H1 (cell line): ENCODE data around the gene CYP2W1. TPM values are rescaled to one million over a fixed set of nuclear protein-coding genes. Genes with fewer than 3 reads are reported as not detected.
A peak's percentile ranks its signal among the peaks of the same experiment; 100 is the strongest.

Source experiments
- CTCF ChIA-PET: fragments of 300-600 bp; sonication (Branson Sonifier 250); formaldehyde crosslinking; loops from one replicate; lab custom pipeline; 2021; ENCODE audit not compliant: partially characterized antibody; lab: Charles Lee
- POLR2A ChIA-PET: fragments of 300-600 bp; sonication (Branson Sonifier 250); formaldehyde crosslinking; loops from one replicate; lab custom pipeline; 2021; ENCODE audit warnings: inconsistent platforms; ENCODE audit not compliant: partially characterized antibody; lab: Charles Lee
- DNase-seq, 2 experiments: peaks; one replicate each; pipeline versions ENCODE4 v3.0.0 to v3.0.0-alpha.2; 2010 to 2022; ENCODE audit warnings: low spot score in 2 of 2, low read depth in 1 of 2, mixed read lengths in 1 of 2
- FAIRE-seq: peaks from 2 replicates; lab custom pipeline; 2011; peaks lifted over from hg19 to GRCh38; lab: Jason Lieb, UNC
- H2AFZ ChIP-seq: 2 replicates; pipeline ENCODE4 v1.8.1; 2012; ENCODE audit warnings: low read length, inconsistent platforms
- H2AK5ac ChIP-seq: 2 replicates; pipeline ENCODE4 v1.6.1; 2013; ENCODE audit warnings: low read depth, low read length
- H2BK120ac ChIP-seq: replicated peaks from 2 replicates; pipeline ENCODE3; 2013; ENCODE audit warnings: low read depth, low read length, inconsistent platforms
- H2BK12ac ChIP-seq: 2 replicates; pipeline ENCODE4 v1.6.1; 2013; ENCODE audit warnings: low read depth, low read length
- H2BK15ac ChIP-seq: 2 replicates; pipeline ENCODE4 v1.6.1; 2013; ENCODE audit warnings: low read length
- H2BK20ac ChIP-seq: 2 replicates; pipeline ENCODE4 v1.6.1; 2013; ENCODE audit warnings: low read length
- H2BK5ac ChIP-seq: 2 replicates; pipeline ENCODE4 v1.6.1; 2013; ENCODE audit warnings: low read depth, low read length
- H3K14ac ChIP-seq: 2 replicates; pipeline ENCODE4 v1.6.1; 2013; ENCODE audit warnings: inconsistent platforms; ENCODE audit not compliant: insufficient read length
- H3K18ac ChIP-seq: 2 replicates; pipeline ENCODE4 v1.6.1; 2013; ENCODE audit warnings: low read length; ENCODE audit errors: extremely low read depth
- H3K23ac ChIP-seq: 2 replicates; pipeline ENCODE4 v1.6.1; 2013; ENCODE audit warnings: inconsistent platforms; ENCODE audit not compliant: insufficient read length
- H3K23me2 ChIP-seq: 2 replicates; pipeline ENCODE4 v1.6.1; 2013; ENCODE audit warnings: low read depth, low read length
- H3K27ac ChIP-seq: 2 replicates; pipeline ENCODE4 v1.6.1; 2011; ENCODE audit warnings: low read depth, low read length, inconsistent platforms
- H3K27me3 ChIP-seq, 4 experiments: replicated peaks in 1 of 4; 1 replicate in 1 of 4; 2 replicates in 3 of 4; pipeline versions ENCODE4 v1.6.1 to v1.8.1; 2011 to 2013; ENCODE audit warnings: low read length in 3 of 4, mild to moderate bottlenecking in 3 of 4, inconsistent platforms in 2 of 4, mixed read lengths in 2 of 4, moderate library complexity in 1 of 4; ENCODE audit not compliant: control insufficient read depth in 3 of 4, insufficient read depth in 3 of 4; ENCODE audit errors: extremely low read depth in 1 of 4
- H3K36me3 ChIP-seq, 4 experiments: 2 replicates each; pipeline versions ENCODE4 v1.6.1 to v1.8.1; 2011 to 2013; ENCODE audit warnings: mild to moderate bottlenecking in 4 of 4, low read length in 3 of 4, moderate library complexity in 2 of 4, control low read depth in 1 of 4, inconsistent platforms in 1 of 4; ENCODE audit not compliant: insufficient read depth in 4 of 4, control insufficient read depth in 2 of 4
- H3K4ac ChIP-seq: replicated peaks from 2 replicates; pipeline ENCODE3; 2013; ENCODE audit warnings: low read length, low read depth, mixed read lengths, inconsistent platforms; ENCODE audit not compliant: insufficient read length
- H3K4me1 ChIP-seq, 4 experiments: replicated peaks in 1 of 4; 1 replicate in 1 of 4; 2 replicates in 3 of 4; pipeline versions ENCODE4 v1.6.1 to v1.8.1; 2011 to 2013; ENCODE audit warnings: low read length in 3 of 4, inconsistent platforms in 2 of 4, mixed read lengths in 1 of 4; ENCODE audit not compliant: insufficient read depth in 4 of 4, control insufficient read depth in 3 of 4
- H3K4me2 ChIP-seq, 2 experiments: 2 replicates each; pipeline versions ENCODE4 v1.6.1 to v1.8.1; 2011 to 2013; ENCODE audit warnings: low read depth in 2 of 2, low read length in 2 of 2, control low read depth in 1 of 2, inconsistent platforms in 1 of 2, mild to moderate bottlenecking in 1 of 2; ENCODE audit not compliant: insufficient read depth in 1 of 2
- H3K4me3 ChIP-seq, 4 experiments: fragments of 200-600, 300-600 bp in 1 of 4; sonication (generic), shearing (Covaris generic), sonication (Bioruptor Twin) in 1 of 4; 2 replicates each; pipeline versions ENCODE4 v1.5.1 to v1.8.1; 2011 to 2016; ENCODE audit warnings: low read length in 4 of 4, low read depth in 3 of 4, control low read depth in 2 of 4, inconsistent platforms in 2 of 4, mild to moderate bottlenecking in 2 of 4, mixed read lengths in 1 of 4, moderate library complexity in 1 of 4; ENCODE audit not compliant: insufficient read depth in 2 of 4; ENCODE audit errors: extremely low read depth in 1 of 4
- H3K56ac ChIP-seq: replicated peaks from 2 replicates; pipeline ENCODE3; 2013; ENCODE audit warnings: low read depth, mild to moderate bottlenecking, mixed read lengths, low read length, inconsistent platforms; ENCODE audit not compliant: insufficient read length
- H3K79me1 ChIP-seq: 2 replicates; pipeline ENCODE4 v1.6.1; 2013; ENCODE audit warnings: low read depth, low read length, control low read depth
- H3K79me2 ChIP-seq, 2 experiments: 2 replicates each; pipeline versions ENCODE4 v1.6.1 to v1.8.1; 2012 to 2013; ENCODE audit warnings: low read length in 2 of 2, mild to moderate bottlenecking in 2 of 2, inconsistent platforms in 1 of 2; ENCODE audit not compliant: insufficient read depth in 2 of 2, control insufficient read depth in 1 of 2
- H3K9ac ChIP-seq, 4 experiments: replicated peaks in 1 of 4; 1 replicate in 1 of 4; 2 replicates in 3 of 4; pipeline versions ENCODE4 v1.6.1 to v1.8.1; 2011 to 2013; ENCODE audit warnings: low read depth in 3 of 4, low read length in 3 of 4, control low read depth in 2 of 4, mild to moderate bottlenecking in 2 of 4, moderate library complexity in 2 of 4, inconsistent platforms in 1 of 4; ENCODE audit errors: extremely low read depth in 1 of 4
- H3K9me3 ChIP-seq, 2 experiments: 2 replicates each; pipeline versions ENCODE4 v1.6.1 to v1.8.1; 2012 to 2013; ENCODE audit warnings: mild to moderate bottlenecking in 2 of 2, moderate library complexity in 2 of 2, control low read depth in 1 of 2, inconsistent platforms in 1 of 2, low read depth in 1 of 2, low read length in 1 of 2, mixed read lengths in 1 of 2; ENCODE audit not compliant: insufficient read depth in 2 of 2
- H4K20me1 ChIP-seq, 2 experiments: replicated peaks in 1 of 2; 2 replicates each; pipeline versions ENCODE3 to v1.8.1; 2011 to 2013; ENCODE audit warnings: inconsistent platforms in 2 of 2, low read length in 2 of 2, mild to moderate bottlenecking in 1 of 2; ENCODE audit not compliant: insufficient read depth in 2 of 2, control insufficient read depth in 1 of 2
- H4K5ac ChIP-seq: 2 replicates; pipeline ENCODE4 v1.6.1; 2013; ENCODE audit warnings: low read length, low read depth, mixed read lengths, inconsistent platforms; ENCODE audit not compliant: insufficient read length
- H4K8ac ChIP-seq: 2 replicates; pipeline ENCODE4 v1.8.0; 2013; ENCODE audit warnings: mild to moderate bottlenecking, moderate library complexity, low read length, inconsistent platforms; ENCODE audit not compliant: insufficient read depth; ENCODE audit errors: extremely low read depth
- H4K91ac ChIP-seq: replicated peaks from 2 replicates; pipeline ENCODE3; 2013; ENCODE audit warnings: low read length, mixed read lengths, inconsistent platforms; ENCODE audit not compliant: insufficient read length
- CHD1 ChIP-seq: IDR thresholded peaks from 2 replicates; pipeline ENCODE4 v1.6.1; 2012; ENCODE audit warnings: low read depth, low read length, improper control_type of control experiment
- CTCF ChIP-seq, 3 experiments: IDR thresholded peaks; 1 replicate in 2 of 3; 2 replicates in 1 of 3; pipeline versions ENCODE4 v1.5.1 to v1.6.1; 2011; ENCODE audit warnings: low read length in 3 of 3, mild to moderate bottlenecking in 3 of 3, inconsistent platforms in 2 of 3, low read depth in 1 of 3, moderate library complexity in 1 of 3; ENCODE audit not compliant: insufficient read depth in 1 of 3; ENCODE audit errors: control extremely low read depth in 1 of 3
- E2F6 ChIP-seq: IDR thresholded peaks from 2 replicates; pipeline ENCODE4 v1.6.1; 2012; ENCODE audit warnings: inconsistent platforms
- HDAC6 ChIP-seq: IDR thresholded peaks from one replicate; pipeline ENCODE4 v1.7.1; 2012; ENCODE audit warnings: low read depth, mild to moderate bottlenecking, inconsistent platforms, low read length, moderate library complexity
- JUN ChIP-seq: IDR thresholded peaks from 2 replicates; pipeline ENCODE4 v1.6.1; 2011; ENCODE audit warnings: low read depth, mild to moderate bottlenecking, improper control_type of control experiment, low read length
- SIRT6 ChIP-seq: IDR thresholded peaks from one replicate; pipeline ENCODE4 v1.7.1; 2012; ENCODE audit warnings: low read length, inconsistent platforms
- TAF7 ChIP-seq: optimal IDR thresholded peaks from 2 replicates; pipeline ENCODE3; 2011; ENCODE audit warnings: low read depth, mild to moderate bottlenecking, inconsistent platforms, low read length, moderate library complexity, borderline replicate concordance
- WGBS, 2 experiments: shearing (Covaris generic) in 1 of 2; methylation state at CpG; one replicate each; pipeline versions ENCODE4 v1.1.6 to v1.1.7; 2013 to 2015; ENCODE audit warnings: low lambda C conversion rate in 2 of 2, mixed read lengths in 2 of 2, inconsistent platforms in 1 of 2, low coverage in 1 of 2, missing lambda C conversion rate in 1 of 2; ENCODE audit not compliant: insufficient replicate concordance in 2 of 2, insufficient coverage in 1 of 2, insufficient read length in 1 of 2; ENCODE audit errors: extremely low coverage in 1 of 2, missing lambda C conversion rate in 1 of 2; 5-methylcytosine and 5-hydroxymethylcytosine counted together
- polyA plus RNA-seq, 7 experiments: library from polyadenylated mRNA; depleted of rRNA in 3 of 7; stranded (reverse) in 5 of 7; unstranded in 2 of 7; fragments of >200 nt in 5 of 7; fragments of 200-250 nt in 2 of 7; gene quantifications; 1 replicate in 5 of 7; 2 replicates in 1 of 7; 4 replicates in 1 of 7; pipeline versions ENCODE4 v1.2.1 to v1.2.3, GENCODE V29; 2011 to 2013; ENCODE audit warnings: missing spikeins in 2 of 7, mixed read lengths in 2 of 7
- total RNA-seq: library from RNA; stranded (reverse); fragmentation: NEBNext Ultra II Directional; extraction: Animal tissue kit (Norgen Biotek cat#: 25700); gene quantifications from 2 replicates; pipeline ENCODE4 v1.2.1, GENCODE V29; 2021

CYP2W1 gene
- total and polyA plus RNA-seq, 2 of the 8 experiments (the other 6 are each of a cell fraction or from before 2014, with no cell fraction given), result not detected

GRCh38 chr7:963236-964078 lies 19.5 kb upstream of the CYP2W1 start:
- no peak overlapping the region for H3K4me3 ChIP-seq
- H3K27me3 ChIP-seq, result no peaks in the 10 kb centered on the region
- H3K23me2 ChIP-seq, result no peaks in the 10 kb centered on the region
- H4K91ac ChIP-seq, result no peak overlapping the region
- H3K18ac ChIP-seq, result no peak overlapping the region
- POLR2A ChIA-PET, result interaction anchor here (0.6 to 1.5 kb wide), 3 partner anchors 9 to 488 kb away, joined by 5 to 6 read pairs (median 6); partner anchors contain the start of gene COX19
- WGBS, 2 experiments, result 79% methylated on average over 28 of the region's 37 CpGs; no CpG with 5 or more reads in 1 of the 2 experiments
- no peak overlapping the region; a peak in 1 of 7 replicates for H3K9ac ChIP-seq
- H3K79me2 ChIP-seq, result no peaks in the 10 kb centered on the region
- FAIRE-seq (no peak), DNase-seq (no peak)
- no peak overlapping the region for H3K4ac ChIP-seq
- H3K9me3 ChIP-seq, result no peaks in the 10 kb centered on the region; a peak in 1 of 4 replicates
- no peak overlapping the region; the same call in 1 of the 2 replicates for H3K27ac ChIP-seq
- H2AK5ac ChIP-seq, result no peak overlapping the region
- peaks cover 4 to 12% of the 10 kb centered on the region in 2 experiments for H4K20me1 ChIP-seq
- H2BK15ac ChIP-seq, result no peak overlapping the region
- H2AFZ ChIP-seq, result no peak overlapping the region
- no peak overlapping the region for H3K23ac ChIP-seq
- H2BK120ac ChIP-seq, result no peak overlapping the region
- CTCF ChIA-PET, result interaction anchor here (0.7 to 1.2 kb wide), 3 partner anchors 11 to 54 kb away, joined by 3 to 6 read pairs (median 5); no protein-coding TSS in a partner anchor
- H2BK20ac ChIP-seq, result no peak overlapping the region
- peaks cover 0 to 17% (median 11%) of the 10 kb centered on the region in 4 experiments; a peak in 6 of 8 replicates for H3K36me3 ChIP-seq
- H3K4me1 ChIP-seq, result peaks cover 0 to 9% (median under 1%) of the 10 kb centered on the region in 4 experiments; a peak in 3 of 7 replicates
- H2BK5ac ChIP-seq, result no peak overlapping the region
- H4K5ac ChIP-seq, result no peak overlapping the region
- H3K79me1 ChIP-seq, result no peaks in the 10 kb centered on the region
- H3K4me2 ChIP-seq, result no peak overlapping the region
- no peak overlapping the region for H2BK12ac ChIP-seq
- no peak overlapping the region for H3K14ac ChIP-seq
- TF ChIP-seq CTCF (IDR thresholded peaks at IDR 0.05; ENCODE audit: control extremely low read depth in 1 of 3, insufficient read depth in 1 of 3, low read depth in 1 of 3, low read length in 3 of 3), result peak in 1 of 3 experiments; percentile 10; a peak in 1 of 4 replicates
- TF ChIP-seq E2F6, result peak; percentile 65; the same call in 1 of the 2 replicates
- TF ChIP-seq TAF7, result no peak
- no peak for TF ChIP-seq HDAC6
- no peak for TF ChIP-seq CHD1
- no peak for TF ChIP-seq JUN
- TF ChIP-seq SIRT6, result no peak
- peak overlapping the region; percentile 11 for H4K8ac ChIP-seq
- H3K56ac ChIP-seq, result no peak overlapping the region
